GM18868 (cell line): ENCODE data around the gene DDAH2.

Source experiments
- ATAC-seq: cut with Tn5 transposase; IDR thresholded peaks from one replicate; pipeline ENCODE4 v1.9.1; 2021; ENCODE audit warnings: mild to moderate bottlenecking, moderate library complexity; ENCODE audit not compliant: unreplicated experiment

Gene DDAH2

DNA sequence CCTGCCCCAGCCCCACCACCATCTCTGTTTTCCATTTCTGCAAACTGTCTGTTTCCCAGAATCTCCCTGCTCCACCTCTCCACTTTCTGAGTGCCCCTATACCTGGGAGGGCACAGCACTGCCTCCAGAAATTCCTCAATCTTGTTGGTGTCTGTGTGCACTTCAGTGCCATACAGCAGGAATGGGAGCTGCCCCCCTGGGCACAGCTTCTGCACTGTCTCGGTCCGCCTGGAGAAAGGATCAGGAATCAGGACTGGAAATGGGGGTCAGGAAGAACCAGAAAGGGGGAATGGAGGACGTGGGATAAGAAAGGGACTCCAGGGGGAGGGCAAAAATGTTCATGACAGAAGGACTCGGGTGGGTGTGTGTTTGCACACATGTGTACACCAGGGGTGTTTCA lies 4.6 kb upstream of the DDAH2 start:
- ATAC-seq = no peak

DNA sequence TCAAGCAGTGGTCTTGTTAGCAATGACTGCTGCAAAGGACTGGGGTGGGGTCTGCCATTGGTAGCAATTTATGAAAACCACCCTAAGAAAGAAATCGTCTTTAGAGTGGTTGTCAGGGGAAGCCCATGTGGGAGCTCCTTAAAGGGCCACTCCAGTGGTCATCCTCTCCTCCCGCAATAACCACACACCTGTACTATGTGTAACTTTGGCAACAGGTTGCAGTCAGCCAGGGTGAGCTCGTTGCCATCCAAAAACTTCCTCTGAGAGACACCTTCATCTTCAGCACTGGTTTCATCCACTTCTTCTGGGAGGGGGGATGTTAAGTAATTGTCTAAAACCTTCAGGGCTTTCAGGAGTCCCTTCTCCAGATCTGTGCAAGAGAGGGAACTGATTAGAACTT lies 2.9 kb upstream of the DDAH2 start:
- no peak for ATAC-seq

DNA sequence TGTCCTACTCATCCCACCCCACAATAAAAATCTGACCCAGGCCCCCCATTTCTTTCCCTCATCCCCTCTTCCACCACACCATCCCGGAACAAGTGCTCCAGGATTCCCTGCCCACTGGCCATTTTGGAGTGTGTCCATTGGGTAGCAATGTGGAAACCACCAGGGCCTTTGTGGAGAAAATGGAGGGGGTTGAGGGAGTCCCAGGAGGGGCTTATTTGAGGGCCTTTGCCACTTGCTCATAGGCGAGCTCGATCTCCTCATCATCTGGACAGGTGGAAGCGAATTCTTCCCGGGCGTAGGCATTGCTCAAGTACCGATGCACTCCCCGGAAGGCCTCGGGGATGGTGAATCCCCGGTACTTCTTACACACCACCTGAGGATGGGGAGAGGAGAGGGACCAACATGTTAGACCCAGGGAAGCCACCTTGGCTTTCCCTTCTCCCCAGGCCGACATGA lies 1.6 kb upstream of the DDAH2 start:
- no peak for ATAC-seq

DNA sequence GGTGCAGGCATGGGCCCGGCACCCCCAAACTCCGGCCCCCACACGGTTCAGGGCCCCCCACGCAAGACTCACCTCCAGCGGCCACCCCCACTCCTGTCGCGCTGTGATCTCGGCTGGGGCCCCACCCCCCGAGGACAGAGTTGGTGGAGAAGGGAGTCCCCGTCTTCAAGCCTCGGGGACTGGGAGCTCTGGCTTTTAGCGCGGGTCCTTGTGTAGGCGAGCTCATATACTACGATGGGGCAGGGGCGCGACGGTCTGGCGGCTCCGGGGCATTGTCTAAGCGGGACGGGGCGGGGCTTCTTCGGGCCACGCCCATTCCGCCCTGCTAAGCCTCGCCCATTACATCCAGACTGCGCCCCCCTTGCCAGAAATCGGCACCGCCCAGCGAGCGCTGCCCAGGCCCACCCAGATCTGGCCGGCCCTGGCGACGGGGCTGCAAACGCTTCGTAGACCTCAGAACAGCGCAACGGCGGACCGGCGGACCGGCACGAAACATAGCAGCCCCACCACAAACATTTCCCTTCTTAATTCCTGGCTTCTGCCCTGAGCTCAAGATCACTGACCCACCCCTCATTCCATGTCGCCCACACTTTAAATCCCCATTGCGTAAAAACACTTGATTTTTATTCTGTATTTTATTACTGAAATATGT lies 1.0 kb upstream of the DDAH2 start:
- no peak for ATAC-seq

DNA sequence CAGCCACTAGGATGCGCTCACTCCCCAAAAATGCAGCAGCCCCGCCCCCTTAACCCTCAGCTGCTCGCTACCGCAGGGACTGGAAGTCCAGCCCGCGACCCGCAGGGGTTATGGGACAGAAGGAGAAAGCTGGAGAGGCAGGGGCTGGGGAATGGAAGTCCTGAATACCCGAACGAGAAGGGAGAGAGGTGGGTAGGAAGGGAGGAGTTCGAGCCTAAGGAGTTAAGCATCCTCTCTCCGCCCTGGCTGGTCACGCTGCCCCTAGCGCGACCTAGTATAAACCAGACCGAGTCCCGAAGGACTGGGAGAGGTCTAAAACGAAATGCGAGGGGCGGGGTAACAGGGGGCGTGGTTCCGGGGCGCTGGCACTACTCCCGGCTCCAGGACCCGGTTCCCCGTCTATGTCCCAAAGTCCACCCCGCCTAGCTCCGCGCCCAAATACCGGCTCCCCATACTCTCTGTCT lies 448 bp upstream of the DDAH2 start:
- ATAC-seq = no peak

DNA sequence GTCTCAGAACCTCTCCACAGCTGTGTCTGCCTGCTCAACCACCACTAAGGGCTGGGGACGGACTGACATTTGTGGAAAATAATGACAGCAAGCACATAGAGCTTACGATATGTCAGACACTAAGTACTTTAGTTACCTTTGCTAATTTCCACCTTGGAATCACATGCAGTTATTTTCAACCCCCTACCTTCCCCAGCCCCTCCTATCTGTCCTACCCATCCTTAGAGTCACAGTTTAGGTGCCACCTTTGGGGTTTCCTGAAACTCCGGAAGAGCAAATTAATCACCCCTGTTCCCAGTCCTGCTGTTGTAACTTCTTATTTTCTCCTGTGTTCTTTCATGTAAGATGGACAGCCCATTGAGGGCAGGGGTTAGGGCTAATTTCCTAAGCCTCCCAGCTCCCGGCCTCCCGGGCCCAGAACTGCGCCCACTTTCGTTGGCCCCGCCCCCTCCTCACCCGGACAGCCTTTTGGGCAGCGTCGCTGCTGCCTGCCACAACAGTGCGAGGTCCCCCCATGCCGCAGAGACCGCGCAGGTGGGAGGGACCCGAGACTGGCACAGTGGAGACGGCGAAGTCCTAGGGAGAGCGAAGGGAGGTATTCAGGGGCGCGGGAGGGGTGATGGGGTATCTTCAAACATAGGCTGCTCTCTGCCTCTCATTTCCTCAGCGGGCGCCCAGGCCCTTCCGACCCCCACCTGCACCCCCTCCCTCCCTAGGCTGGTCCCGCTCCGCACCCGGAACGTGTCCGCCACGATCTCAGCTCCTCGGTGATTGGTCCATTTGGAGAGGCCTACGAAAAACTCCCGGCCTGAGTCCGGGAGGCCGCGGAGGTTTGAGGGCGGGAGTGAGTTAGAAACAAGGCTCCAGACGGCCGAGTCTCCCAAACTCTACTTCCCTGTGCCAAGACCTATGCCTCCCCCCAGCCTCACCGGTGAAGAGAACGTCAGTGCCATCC lies 1.1 kb downstream of the DDAH2 start:
- no peak for ATAC-seq

DNA sequence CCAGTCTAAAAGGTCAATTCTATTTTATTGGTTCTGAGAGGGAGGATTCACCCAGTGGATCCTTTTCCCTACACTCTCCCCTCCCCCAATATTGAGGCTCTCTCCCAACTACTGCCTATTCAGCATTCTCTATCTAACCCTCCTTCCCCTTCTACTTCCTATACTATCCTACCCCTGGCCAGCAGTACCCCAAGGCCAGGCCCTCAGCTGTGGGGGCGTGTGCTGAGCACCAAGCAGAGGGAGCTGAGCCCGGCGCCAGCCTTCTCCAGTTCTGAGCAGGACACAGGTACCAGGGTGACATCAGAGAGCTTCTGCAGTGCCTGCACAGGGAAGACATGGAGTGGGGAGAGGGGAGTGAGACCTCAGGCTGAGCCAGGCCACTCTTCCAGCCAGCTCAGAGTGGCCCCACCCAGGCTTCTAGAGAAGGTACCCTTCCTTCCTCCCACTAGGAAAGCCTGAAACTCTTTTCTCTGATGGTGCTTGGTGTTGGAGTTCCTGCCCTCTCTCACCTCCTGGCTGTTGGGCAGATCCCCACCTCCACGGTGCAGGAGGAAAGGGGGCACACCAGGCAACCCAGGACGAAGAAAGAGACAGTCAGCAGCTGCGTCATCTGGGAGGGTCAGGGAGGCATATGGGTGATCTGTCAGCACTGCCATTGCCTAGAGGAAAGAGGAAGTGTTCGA lies 1.9 kb downstream of the DDAH2 start:
- ATAC-seq = no peak

DNA sequence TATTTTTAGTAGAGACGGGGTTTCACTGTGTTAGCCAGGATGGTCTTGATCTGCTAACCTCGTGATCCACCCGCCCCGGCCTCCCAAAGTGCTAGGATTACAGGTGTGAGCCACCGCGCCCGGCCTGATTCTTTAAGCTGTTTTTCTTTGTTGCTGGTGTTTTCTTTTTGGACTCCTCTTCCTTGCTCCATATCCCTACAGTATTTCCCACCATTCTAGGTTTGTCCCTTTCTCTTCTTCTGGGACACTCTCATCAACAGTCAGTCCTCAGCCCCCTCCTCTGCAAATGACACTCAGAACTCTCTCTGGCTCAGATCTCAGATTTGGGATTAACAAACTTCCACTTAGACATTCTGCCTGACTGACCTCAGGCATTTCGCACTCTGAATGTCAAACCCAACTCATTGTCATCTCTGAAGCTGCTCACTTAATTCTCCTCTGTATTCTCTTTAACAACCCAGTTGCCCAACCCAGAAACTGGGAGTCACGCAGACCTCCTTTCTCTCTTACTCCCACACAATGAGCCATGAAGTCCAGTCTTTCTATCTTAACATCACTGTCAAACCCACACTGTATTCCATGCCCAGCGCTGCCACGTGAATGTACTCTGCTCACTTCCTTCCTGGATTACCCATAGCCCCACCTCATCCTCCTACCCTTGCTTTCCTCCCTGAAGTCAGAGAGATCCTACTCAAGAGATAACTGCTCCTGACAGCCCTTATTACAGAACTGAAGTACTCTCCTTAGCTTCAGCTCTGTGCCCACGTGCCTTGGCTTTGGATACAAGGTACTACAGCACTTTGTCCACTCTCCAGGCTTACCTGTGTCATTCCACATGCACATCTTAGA lies 3.4 kb downstream of the DDAH2 start:
- no peak for ATAC-seq

DNA sequence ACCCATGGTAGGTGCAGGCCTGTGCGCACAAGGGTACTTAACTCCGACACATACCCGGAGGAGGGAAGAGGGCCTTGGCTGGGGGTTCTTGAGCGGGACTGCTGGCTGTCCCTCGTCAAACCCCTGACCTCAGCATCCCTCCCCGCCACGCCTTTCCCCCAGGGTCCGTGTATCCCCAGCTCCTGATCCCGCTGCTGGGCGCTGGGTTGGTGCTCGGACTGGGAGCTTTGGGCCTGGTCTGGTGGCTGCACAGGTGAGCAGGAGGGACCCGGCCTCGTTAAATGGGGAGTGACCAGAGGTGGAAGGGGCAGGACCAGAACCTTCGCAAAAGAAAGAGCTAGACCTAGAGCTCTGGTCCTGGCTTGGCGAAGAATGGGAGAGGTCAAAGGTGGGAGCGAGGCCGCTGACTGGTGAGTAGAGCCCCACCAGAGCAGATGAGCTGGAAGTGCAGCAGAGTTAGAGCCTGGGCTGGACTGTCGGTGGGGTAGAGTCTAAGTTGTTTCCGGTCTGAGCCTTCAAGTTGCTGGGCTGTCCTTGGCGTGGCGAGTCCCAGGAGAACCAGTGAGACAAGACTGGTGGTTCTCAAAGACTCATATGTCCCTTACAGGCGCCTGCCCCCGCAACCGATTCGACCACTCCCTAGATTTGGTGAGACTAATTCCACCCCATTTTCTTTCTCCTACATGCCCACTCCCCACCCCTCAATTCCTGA lies 5.0 kb downstream of the DDAH2 start:
- no peak for ATAC-seq

DNA sequence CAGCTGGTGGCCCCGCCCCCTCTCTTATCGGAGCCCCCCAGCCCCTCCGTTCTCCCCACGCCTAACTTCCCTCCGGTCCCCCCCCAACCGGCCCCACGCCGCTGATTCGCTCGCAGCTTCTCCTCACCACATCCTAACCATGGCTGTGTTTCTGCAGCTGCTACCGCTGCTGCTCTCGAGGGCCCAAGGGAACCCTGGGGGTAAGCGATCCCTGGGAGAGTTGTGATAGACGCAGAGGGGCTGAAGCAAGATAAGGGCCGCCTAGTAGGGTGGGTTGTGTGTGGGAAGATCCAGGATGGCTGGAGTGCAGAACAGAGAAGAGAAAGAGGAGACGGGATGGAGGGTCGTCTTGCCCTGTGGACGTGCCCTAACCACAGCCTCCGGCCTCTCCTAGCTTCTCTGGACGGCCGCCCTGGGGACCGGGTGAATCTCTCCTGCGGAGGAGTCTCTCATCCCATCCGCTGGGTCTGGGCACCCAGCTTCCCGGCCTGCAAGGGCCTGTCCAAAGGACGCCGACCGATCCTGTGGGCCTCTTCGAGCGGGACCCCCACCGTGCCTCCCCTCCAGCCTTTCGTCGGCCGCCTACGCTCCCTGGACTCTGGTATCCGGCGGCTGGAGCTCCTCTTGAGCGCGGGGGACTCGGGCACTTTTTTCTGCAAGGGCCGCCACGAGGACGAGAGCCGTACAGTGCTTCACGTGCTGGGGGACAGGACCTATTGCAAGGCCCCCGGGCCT lies 5.7 kb downstream of the DDAH2 start, which contains the start of gene MPIG6B:
MPIG6B (plus strand) TSS at position 129 of the 735 bp plus-strand sequence; CDS start at position 140, 11 bp downstream.
- no peak for ATAC-seq

DNA sequence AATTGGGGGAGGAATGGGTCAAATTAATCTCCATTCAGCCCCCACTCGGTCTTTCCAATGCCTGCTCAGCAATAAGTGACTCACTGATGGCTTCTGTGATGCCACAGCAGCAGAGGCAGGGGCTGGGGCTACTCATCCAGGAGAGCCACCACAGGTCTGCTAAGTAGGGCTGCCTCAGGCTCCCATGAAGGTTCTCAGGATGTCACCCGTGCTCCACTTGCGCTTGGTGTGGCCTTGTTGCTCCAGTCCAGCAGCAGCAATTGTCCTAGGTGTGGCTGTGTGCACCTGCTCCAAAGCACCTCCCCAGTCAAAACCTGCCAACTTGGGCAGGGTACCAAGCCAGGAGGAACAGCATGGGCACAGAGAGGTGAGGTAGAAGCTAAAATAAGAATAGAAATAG lies 6.9 kb downstream of the DDAH2 start:
- ATAC-seq = no peak

DNA sequence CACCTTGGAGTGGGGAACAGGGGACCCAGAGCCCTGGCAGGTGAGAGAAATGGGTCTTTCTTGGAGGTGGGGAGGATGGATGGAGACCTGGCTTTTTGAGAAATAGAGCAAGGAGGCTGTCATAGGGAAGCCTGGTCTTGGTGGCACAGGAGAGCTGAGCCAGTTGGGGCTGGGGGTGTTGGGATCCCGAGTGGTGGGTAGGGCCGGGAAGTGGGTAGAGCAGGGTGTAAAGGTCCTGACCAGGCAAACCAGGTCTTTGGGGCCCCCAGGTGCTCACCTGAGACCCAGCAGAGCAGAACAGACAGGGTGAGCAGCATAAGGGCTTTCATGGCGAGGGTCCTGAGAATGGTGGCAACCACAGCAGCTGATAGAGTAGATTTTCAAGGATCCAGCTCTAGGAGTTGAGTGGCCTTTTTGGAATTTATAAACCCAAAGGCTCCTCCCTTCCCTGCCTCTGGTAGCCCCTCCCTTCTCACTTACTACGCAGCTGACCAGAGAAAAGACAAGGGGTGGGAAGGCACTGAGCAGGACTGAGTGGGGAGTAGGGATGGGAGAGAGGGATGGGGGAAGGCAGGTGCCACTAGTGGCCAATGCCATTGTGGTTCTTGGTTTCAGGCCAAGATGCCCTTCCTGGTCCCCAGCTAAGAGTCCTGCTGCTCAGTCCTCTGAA lies 7.6 kb downstream of the DDAH2 start, which contains the start of gene LY6G6C:
LY6G6C (minus strand) TSS at position 396 of the 670 bp plus-strand sequence; CDS start at position 329, 67 bp downstream.
- ATAC-seq = no peak

DNA sequence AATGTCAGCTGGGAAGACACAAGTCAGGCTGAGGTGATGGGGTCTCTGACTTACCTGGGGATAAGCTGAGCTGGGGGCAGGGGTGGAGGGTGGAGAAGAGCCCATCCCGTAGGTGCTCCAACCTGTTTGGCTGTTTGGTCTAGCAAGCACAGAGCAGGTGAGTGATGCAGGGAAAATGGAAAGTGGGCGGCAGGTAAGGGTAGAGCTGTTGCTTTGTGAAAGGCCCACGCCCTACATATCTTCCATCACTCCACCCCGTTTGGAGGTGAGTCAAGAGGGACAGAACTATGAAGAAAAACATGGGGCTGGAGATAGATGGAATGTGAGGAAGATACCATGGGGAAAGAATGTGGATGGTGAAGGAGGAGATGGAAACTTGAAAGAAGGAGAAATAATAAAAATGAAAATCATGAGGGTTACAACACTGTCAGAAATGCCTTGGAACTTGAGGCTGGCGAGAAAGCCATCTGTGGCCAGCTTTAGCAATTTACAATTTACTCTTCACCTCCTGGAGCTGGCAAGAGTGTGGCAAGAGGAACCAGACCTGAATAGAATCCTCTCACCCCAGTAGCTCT lies 8.8 kb downstream of the DDAH2 start:
- no peak for ATAC-seq

DNA sequence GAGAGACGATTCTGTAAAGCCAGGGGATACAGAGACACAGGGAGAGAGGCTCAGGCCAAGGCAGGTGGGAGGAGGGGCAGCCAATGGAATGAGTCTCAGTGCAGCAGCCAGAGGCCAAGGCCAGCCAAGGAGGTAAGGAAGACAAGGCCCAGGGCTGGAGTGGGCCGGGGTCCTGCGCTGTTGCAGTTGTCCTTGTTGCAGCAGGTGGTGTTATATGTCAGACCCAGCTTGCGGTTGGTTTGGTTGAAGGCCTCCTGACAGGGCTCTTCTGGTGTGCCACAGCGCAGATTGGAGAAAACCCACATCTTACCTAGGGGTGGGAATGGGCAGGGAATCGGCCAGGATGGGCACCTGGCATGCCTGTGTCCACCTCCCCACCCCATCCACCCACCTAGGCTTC lies 10.1 kb downstream of the DDAH2 start:
- ATAC-seq = no peak

DNA sequence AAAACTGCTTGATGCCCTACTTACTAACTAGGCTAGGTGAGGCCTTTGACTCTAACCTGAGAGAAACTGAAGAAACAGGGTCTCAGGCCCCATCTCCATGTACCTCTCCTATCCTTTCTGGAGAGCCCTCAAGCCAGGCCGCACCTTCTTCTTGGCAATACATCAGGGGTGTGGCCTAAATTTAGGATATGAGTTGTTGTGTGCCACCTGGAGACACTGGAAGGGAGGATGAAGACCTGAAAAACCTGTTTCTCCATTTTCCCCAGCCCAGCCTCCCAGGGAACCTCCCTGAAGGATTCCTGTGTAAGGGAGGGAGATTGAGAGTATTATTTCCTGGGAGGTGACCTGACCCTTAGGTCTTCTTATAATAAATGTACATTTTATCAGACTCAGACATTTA lies 10.8 kb downstream of the DDAH2 start:
- no peak for ATAC-seq

DNA sequence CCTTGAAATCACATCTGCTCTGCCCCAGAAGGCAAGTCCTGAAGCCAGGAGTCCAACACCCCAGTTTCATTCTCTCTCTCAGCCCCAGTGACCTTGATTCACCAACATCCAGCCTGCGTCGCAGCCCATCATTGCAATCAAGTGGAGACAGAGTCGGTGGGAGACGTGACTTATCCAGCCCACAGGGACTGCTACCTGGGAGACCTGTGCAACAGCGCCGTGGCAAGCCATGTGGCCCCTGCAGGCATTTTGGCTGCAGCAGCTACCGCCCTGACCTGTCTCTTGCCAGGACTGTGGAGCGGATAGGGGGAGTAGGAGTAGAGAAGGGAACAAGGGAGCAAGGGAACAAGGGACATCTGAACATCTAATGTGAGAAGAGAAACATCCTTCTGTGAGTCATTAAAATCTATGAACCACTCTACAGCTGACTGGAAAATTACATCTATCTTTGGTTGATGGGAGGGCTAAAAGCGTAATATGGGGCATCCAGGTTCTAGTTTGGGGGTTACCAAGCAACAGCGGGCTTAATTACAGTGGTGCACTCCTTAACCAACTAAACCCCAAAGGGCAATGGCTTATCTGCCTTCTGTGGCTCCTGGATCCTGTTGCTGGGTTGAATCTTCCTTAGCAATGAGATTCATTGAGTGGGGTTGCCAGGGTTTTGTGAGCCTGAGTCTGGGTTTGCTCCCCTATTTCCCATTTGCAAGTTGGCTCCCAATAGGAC lies 11.4 kb downstream of the DDAH2 start:
- ATAC-seq = no peak
